ENCODE data around the gene TAS2R40.

- no peak for TF ChIP-seq POLR2AphosphoS5 (IDR thresholded peaks at IDR 0.05)
- TF ChIP-seq EP300 (IDR thresholded peaks at IDR 0.05; ENCODE audit: low read depth): no peak
These were observed 19.7 kb upstream of the TAS2R40 start for GRCh38 chr7:143202161-143202560.
